ENCODE data around the gene OR2A14.
"Not testable (repeated sequence)": the region's sequence is repeated elsewhere in the genome, so short reads cannot be mapped to it uniquely, and the experiment has no call there.

The OR2A14 gene, protein sequence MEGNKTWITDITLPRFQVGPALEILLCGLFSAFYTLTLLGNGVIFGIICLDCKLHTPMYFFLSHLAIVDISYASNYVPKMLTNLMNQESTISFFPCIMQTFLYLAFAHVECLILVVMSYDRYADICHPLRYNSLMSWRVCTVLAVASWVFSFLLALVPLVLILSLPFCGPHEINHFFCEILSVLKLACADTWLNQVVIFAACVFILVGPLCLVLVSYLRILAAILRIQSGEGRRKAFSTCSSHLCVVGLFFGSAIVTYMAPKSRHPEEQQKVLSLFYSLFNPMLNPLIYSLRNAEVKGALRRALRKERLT
- 0 reads per million in 2 donors for total RNA-seq

DNA sequence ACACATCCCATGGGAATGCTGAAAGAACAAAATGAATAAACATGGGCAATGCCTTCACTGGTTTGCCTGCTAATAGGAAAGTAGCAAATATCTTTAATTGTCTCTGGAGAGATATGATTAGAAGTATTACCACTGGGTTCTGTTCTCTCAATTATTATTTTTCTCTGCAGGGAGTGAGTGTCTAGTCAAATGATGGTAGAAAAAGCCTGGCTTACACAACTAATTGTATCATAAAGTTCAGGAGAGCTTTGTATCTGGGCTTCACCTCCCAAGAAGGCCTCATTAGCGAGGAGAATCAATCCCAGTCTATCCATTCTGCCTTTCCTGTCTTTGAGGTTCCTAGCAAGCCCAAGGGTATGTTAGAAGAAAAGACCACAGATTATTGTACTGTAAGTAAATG is at the start of gene OR2A14:
Gene OR2A14 (plus strand): TSS at position 301 of the 400 bp plus-strand sequence. CDS start 5,937 bp downstream, outside the sequence.
- no peak for DNase-seq

DNA sequence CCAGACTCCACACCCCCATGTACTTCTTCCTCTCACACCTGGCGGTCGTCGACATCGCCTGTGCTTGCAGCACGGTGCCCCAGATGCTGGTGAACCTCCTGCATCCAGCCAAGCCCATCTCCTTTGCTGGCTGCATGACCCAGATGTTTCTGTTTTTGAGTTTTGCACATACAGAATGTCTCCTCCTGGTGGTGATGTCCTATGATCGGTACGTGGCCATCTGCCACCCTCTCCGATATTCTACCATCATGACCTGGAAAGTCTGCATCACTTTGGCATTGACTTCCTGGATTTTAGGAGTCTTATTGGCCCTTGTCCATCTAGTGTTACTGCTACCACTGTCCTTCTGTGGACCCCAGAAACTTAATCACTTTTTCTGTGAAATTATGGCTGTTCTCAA is 48.6 kb upstream of the OR2A14 start:
- no peak for DNase-seq

DNA sequence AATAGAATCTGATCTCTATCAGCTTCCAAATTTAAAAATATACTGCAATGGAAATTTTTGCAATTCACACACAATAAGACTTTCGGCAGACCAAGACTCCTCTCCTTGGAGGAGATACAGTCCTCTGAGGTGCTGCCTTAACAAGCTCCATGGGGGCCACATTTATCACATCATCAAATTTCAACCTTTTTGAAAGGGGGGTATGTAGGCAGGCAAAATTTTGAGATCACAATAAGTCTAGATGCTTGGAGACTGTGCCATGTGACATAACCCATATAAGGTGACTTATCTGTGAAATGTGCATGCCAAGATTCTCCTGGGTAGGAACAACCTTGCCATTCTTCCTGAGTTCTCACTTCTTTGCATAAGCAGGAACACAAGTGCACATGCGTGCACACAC is 37.0 kb upstream of the OR2A14 start, which contains the start of gene OR2A12:
Gene OR2A12 (plus strand): TSS at position 301 of the 400 bp plus-strand sequence. CDS start 8,830 bp downstream, outside the sequence.
- DNase-seq: no peak

DNA sequence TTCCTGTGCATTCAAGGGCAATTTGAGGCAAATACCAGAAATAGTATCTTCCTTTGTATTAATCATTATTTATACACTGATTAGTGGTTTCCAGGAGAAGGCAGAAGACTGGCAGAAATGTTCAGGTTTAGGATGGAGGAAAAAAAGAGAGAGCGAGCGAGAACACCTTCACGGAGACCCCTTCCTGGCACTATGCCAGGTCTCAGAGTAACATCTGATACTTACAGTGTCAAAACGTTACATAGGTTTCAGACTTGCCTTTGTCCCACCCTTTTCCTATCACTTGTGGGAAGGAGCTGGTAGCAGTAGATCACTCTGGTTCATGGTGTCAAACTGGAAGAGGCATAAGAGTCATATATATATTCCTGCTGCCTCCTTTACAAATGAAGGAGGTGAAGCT is 36.2 kb upstream of the OR2A14 start:
- no peak for DNase-seq

DNA sequence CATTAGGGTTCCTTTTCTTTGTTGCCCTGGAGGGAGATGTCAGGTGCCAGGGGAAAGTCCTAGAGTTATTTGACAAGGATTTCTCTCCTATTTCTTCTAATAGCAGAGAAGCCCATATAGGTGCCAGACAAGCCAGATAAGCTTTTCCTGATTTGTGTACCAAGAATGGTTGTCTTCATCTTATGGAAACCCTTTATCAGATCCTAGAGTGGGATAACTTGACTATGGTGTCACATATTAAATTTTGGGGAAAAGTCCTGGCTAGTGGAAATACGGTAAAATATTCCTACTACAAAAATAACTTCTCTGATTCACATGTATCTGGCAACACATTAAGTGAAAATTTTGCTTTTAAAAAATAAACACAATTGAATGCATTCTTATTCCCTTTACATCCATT is 35.7 kb upstream of the OR2A14 start:
- DNase-seq: no peak

DNA sequence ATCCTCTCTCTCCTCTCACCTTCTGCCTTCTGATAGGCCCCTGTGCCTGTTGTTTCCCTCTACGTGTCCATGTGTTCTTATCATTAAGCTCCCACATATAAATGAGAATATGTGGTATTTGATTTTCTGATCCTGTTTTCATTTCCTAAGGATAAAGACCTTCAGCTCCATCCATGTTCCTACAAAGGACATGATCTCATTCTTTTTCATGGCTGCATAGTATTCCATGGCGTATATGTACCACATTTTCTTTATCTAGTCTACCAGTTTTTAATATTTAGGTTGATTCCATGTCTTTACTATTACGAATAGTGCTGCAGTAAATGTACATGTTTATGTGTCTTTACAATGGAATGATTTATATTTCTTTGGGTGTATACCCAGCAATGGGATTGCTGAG is 32.3 kb upstream of the OR2A14 start:
- DNase-seq: no peak

DNA sequence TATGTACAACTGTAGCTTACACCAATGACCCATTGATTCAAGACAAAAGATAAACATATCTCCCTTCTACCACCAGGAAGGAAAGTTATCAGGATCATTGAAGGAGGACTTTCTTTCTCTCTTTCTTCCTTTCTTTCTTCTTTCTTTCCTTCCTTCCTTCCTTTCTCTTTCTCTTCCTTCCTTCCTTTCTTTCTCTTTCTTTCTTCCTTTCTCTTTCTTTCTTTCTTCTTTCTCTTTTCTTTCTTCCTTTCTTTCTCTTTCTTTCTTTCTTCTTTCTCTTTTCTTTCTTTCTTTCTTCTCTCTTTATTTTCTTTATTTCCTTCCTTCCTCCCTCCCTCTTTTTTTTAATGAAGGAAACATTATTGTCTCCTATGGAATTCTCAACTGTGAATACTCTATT is 24.2 kb upstream of the OR2A14 start:
- no peak for DNase-seq

DNA sequence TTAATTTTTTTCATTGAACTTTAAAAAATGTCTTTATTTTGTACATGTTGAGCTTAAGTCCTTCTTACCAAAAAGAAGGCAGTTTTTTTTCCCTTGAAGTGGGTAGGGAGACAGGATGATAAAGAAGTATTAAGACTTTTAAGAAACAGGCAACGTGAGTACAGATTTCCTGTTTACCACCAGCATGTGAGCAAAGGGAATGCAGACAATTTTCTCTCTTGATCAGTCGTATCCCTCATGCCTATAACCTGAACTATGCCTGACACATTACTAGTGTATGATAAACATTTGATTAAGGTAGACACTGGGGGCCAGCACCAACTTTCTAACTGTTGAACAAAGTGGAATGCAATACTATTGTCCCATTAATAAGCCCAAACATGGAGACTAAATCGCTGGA is 22.4 kb upstream of the OR2A14 start:
- no peak for DNase-seq

DNA sequence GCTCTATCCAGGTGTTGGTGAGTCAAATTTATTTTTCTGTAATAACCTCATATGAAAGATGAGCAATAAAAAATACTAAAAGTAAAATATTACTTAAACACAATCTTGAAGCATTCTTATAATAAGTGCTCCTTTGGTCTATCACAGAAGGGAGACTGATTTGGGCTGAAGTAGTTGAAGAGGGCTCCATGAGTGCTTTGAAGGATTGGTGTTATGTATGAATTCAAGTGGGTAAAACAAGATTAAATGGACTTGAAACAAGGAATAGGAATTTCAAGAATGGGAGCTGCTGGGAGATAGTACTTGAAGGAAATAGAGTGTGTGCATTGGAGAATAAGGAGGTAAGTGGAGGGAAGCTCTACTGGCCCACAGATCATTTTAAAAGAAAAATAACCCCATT is 20.9 kb upstream of the OR2A14 start:
- DNase-seq: no peak

DNA sequence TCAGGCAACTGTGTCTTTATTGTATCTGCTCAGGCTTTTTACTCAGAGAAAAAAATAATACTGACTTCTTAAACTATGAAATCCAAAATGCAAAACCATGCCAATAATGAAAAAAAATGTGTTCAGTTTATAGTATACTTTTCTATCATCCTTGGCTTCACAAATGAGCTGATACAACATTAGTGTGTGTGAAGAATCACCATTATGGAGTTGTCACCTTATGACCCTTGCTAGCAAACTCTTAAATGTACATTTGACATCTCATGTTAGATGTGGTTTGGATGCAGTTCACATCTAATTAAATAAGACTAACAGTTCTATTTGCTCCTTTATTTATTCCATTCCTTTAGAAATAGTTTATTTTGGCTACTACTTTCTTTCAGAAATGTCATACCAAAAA is 17.8 kb upstream of the OR2A14 start:
- no peak for DNase-seq

DNA sequence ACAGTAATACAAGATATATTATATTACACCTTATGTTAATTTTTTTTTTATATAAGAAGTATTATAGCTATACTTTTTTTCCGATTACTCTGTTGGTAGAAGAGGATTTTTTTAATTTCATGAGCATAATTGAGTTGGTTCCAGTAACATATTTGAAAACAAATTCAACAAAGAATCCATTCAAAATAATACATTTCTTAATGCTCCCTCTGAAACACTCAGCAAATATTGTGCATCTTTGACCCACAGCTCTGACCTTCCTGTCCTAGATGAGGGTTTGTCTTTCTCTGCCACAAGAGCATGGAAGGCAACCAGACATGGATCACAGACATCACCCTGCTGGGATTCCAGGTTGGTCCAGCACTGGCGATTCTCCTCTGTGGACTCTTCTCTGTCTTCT is 13.7 kb upstream of the OR2A14 start, which contains the start of gene OR2A2:
Gene OR2A2 (plus strand): TSS at position 301 of the 400 bp plus-strand sequence. CDS start 0 bp downstream, at position 301.
- DNase-seq: no peak

DNA sequence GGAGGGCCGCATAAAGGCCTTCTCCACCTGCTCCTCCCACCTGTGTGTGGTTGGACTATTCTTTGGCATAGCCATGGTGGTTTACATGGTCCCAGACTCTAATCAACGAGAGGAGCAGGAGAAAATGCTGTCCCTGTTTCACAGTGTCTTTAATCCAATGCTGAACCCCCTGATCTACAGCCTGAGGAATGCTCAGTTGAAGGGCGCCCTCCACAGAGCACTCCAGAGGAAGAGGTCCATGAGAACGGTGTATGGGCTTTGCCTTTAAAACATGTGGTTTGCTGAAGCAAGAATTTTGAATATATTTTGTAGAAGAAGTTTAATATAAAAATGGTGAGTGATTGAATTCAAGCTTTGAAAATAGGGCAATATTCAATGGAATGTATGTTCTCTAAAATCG is 12.7 kb upstream of the OR2A14 start:
- no peak for DNase-seq

DNA sequence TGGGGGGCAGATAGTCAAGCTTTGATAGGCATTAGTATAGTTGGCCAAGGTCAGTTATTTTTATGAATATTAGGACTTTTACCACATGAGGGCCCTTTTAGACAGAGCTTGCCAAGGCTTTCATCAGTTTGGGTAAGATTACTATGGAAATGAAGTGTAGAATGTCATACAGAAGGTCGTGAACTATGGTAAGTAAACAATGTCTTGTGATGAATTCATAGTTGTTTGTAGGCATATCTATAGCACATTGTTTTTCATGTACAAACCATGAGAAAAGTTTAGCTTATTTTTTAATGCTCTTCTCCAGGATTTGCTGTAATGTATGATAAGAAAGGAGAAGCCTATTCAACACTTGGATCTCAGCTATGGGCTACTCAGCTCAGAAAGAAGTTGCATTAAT is 9.3 kb upstream of the OR2A14 start:
- DNase-seq: no peak

DNA sequence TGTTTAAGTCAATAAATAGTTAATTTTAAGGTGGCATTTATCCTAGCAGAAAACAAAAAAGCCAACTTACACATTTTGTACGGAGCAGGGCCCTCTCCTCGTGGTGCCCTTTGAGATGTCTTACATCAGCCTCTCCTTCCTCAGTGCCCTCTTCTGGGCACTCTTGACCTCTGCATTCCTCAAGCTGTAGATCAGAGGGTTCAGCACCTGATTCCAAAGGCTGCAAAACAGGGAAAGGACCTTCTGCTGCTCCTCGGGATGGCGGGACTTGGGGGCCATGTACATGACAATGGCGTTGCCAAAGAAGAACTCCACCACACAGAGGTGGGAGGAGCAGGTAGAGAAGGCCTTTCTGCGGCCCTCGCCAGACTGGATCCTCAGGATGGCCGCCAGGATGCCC is 4.6 kb upstream of the OR2A14 start:
- no peak for DNase-seq

DNA sequence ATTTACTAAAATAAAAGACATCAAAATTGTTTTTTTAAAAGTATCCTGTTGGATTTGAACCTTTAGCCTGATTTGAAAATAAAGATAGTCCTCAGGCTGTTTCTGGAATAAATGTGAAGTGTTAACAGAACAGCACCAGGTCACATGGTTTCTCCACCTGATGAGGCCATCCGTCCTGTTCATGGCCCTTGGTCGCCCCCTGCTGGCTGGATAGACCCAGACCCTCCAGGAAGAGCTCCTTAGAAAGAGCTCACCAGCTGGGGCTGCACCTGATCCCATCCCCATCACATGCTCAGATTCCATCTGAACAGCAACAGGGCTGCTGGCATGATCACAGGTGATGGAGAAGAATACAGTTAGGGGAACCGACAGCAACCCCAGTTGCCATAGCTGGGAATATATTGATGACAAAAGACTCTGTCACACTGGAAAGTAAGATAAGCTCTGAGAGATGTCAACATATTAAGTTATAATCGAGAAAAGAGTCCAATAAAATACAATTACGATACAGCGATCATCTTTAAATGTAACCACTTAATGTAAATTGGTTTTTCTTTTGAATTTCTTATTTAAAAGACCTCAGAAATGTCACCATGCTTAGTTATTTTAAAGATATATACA is 4.8 kb downstream of the OR2A14 start:
- DNase-seq: peak; percentile 88

DNA sequence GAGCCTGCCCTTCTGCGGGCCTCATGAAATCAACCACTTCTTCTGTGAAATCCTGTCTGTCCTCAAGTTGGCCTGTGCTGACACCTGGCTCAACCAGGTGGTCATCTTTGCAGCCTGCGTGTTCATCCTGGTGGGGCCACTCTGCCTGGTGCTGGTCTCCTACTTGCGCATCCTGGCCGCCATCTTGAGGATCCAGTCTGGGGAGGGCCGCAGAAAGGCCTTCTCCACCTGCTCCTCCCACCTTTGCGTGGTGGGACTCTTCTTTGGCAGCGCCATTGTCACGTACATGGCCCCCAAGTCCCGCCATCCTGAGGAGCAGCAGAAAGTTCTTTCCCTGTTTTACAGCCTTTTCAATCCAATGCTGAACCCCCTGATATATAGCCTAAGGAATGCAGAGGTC is 6.6 kb downstream of the OR2A14 start:
- not testable (repeated sequence) for DNase-seq

DNA sequence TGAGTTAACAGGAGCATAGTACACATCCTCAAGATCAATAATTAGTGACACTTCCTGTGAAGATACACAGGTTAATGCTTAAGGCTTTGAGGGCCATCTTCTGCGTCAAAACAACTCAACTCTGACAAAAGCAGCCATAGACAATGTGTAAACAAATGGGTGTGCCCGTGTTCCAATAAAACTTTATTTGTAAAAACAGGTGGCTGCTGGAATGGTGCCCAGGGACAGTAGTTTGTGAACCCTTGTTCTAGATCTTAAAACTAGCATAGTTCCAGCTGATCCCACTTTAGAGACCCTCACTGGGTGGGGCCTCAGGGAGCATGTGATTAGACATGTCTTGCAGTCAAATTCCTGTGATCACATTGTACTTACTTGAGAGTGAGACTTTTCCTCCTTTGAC is 7.8 kb downstream of the OR2A14 start:
- DNase-seq: no peak

DNA sequence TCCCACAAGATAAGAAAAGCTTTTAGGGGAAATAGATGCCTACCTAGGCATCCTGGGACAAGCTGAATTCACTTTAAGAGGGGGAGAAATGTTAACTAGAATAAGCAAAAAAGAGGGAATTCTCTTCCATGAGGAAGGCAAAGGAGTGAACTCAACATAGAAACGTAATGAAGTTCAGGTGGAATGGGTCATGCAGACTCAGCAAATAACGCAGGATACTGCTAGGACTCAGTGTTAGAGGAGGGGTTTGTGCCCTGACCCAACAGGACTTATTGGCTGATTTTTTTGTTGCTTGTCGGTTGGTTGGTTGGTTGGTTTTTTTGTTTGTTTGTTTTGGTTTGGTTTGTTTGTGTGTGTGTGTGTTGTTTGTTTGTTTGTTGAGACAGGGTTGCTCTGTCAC is 9.3 kb downstream of the OR2A14 start:
- no peak for DNase-seq

DNA sequence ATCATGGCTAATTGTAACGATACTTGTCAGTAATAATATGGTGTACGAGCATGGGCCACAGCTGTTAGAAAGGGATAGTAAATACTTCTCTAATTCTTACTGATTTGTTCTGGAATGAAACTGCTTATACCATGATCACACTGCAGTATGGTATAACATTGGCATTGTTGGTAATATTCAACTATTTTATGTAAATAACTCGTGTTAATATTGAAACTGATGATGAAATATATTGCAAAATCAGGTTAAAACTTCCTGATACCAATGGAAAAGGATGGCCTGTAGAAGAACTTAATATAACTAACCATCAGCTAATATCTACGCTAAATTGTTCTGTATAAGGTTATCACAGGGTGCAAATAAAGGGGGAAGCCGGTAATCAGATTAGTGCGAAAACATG is 10.3 kb downstream of the OR2A14 start:
- DNase-seq: no peak

DNA sequence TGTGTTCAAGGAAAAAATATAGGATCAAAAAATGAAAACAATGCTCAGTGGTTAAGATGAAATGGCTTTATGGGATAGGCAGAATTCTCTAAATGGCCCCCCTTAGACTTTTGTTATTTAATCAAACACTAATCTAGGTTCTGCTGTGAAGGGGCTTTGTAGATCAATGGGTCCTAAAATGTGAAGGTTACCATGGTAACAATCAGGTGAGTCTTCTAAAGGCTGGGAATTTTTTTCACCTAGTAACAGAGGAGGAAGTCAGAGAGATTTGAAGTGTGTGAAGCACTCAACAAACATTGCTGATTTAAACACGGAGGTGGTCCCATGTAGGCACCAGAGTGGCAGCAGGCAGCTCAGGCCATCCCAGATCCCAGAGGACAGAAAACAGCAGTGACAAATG is 11.1 kb downstream of the OR2A14 start:
- DNase-seq: no peak

DNA sequence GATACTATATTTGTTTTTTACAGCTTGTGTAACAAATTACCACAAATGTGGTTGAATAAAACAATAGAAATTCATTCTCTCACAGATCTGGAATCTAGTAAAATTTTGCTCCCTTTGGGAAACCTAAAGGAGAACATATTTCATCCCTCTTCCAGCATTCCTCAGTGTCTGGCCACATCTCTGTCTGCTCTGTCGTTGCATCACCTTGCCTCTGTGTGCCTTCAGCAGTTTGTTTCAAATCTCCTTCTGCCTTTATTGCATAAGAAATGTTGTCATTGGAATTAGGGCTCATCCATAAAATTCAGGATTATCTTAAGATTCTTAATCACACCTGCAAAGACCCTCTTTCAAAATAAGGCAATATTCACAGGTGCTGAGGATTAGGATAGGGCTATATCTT is 14.5 kb downstream of the OR2A14 start:
- no peak for DNase-seq

DNA sequence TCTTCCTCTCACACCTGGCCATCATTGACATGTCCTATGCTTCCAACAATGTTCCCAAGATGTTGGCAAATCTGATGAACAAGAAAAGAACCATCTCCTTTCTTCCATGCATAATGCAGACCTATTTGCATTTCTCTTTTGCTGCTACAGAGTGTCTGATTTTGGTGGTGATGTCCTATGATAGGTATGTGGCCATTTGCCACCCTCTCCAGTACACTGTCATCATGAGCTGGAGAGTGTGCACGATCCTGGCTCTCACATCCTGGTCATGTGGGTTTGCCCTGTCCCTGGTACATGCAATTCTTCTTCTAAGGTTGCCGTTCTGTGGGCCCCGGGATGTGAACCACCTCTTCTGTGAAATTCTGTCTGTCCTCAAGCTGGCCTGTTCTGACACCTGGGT is 19.2 kb downstream of the OR2A14 start:
- DNase-seq: no peak

DNA sequence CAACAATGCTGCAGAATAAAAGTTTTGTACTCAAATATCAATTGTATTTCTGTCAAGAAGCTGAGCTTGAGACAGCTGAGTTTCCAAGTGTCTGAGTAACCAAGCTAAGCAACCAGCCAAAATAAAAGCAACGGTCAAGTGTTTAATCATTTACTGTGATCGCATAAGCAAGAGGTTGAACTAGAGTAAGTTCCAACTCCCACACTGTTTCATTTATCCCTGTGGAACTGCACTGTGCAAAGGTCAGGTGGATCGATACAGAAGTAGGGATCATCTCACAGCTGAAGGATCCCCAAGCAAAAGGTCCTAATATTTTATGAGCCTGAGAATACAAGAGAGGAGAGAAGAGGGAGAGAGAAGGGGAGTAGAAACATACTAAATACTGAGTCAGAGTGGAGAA is 21.4 kb downstream of the OR2A14 start:
- no peak for DNase-seq

DNA sequence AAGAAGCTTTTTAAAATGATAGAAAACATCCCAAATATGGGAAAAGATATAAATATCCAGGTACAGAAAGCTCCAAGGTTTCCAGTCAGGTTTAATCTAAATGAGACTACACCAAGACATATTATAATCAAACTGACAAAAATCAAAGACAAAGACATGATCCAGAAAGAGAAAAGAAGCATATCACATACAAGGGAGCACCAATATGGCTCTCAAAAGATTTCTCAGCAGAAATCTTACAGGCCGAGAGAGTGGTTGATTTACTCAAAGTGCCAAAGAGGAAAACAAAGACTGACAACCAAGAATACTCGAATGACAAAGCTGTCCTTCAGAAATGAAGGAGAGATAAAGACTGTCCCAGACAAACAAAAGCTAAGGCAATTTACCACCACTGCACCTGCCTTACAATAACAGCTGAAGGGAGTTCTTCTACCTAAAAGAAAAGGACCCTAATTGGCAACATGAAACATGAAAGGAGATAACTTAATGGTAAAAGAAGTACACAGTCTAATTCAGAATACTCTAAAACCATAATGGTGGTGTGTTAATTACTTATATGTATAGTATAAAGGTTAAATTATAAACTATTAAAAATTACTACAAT is 25.4 kb downstream of the OR2A14 start:
- no peak for DNase-seq
